ENCODE results near the gene AIG1.

The AIG1 gene

DNA sequence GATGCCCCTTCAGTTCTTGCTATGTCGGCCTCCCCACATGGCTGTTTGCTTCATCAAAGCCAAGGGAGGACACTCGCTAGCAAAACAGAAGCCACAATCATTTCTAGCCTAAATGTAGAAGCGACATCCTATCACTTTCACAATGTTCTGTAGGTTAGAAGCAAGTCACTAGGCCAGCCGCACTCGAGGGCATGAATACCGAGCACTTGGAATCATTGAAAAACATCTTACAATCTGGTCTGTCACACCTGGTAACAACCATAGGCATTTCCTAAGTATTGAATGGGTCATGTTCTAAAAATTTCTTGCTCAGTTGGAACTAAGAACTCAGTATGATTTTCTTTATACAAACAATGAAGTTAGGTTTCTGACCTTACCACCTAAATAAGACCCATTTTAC is 192.3 kb downstream of the AIG1 start:
- Histone ChIP-seq H3K4me1 (ENCODE audit: insufficient read depth, low read length, severe bottlenecking) (no peaks in the 10 kb centered on the region), H3K9ac (ENCODE audit: low read length) (no peak overlapping the region), H3K27ac (ENCODE audit: low read depth, low read length, poor library complexity, severe bottlenecking) (no peak overlapping the region), H3K36me3 (ENCODE audit: insufficient read depth, low read length) (no peaks in the 10 kb centered on the region), H3K27me3 (ENCODE audit: insufficient read depth, low read length) (no peaks in the 10 kb centered on the region), H3K4me3 (ENCODE audit: low read depth, low read length, poor library complexity, severe bottlenecking) (no peak overlapping the region), H3F3A (ENCODE audit: insufficient read depth, low read length) (no peaks in the 10 kb centered on the region), H4K20me1 (ENCODE audit: insufficient read depth, low read length) (no peaks in the 10 kb centered on the region), H3K79me2 (ENCODE audit: insufficient read depth, low read length) (no peaks in the 10 kb centered on the region), H3K9me2 (ENCODE audit: low read depth, low read length) (no peaks in the 10 kb centered on the region), H3K4me2 (ENCODE audit: low read length) (no peak overlapping the region), H3K9me3 (ENCODE audit: low read length) (no peaks in the 10 kb centered on the region), H2AFZ (ENCODE audit: low read length) (no peak overlapping the region)
- TF ChIP-seq EZH2 (IDR thresholded peaks at IDR 0.05; ENCODE audit: borderline replicate concordance, low read length) (no peak), CTCF (IDR thresholded peaks at IDR 0.05; ENCODE audit: low read length) (no peak)

GRCh38 chr6:143253586-143253985 is 192.9 kb downstream of the AIG1 start:
- Histone ChIP-seq H3K9me3 (ENCODE audit: low read length) (no peaks in the 10 kb centered on the region), H3K36me3 (ENCODE audit: insufficient read depth, low read length) (no peaks in the 10 kb centered on the region), H3K9me2 (ENCODE audit: low read depth, low read length) (no peaks in the 10 kb centered on the region), H3K27me3 (ENCODE audit: insufficient read depth, low read length) (no peaks in the 10 kb centered on the region), H3K9ac (ENCODE audit: low read length) (no peak overlapping the region), H3F3A (ENCODE audit: insufficient read depth, low read length) (no peaks in the 10 kb centered on the region), H2AFZ (ENCODE audit: low read length) (no peak overlapping the region), H4K20me1 (ENCODE audit: insufficient read depth, low read length) (no peaks in the 10 kb centered on the region), H3K4me2 (ENCODE audit: low read length) (no peak overlapping the region), H3K4me3 (ENCODE audit: low read depth, low read length, poor library complexity, severe bottlenecking) (no peak overlapping the region), H3K79me2 (ENCODE audit: insufficient read depth, low read length) (no peaks in the 10 kb centered on the region), H3K27ac (ENCODE audit: low read depth, low read length, poor library complexity, severe bottlenecking) (no peak overlapping the region), H3K4me1 (ENCODE audit: insufficient read depth, low read length, severe bottlenecking) (no peaks in the 10 kb centered on the region)
- TF ChIP-seq CTCF (IDR thresholded peaks at IDR 0.05; ENCODE audit: low read length) (no peak), EZH2 (IDR thresholded peaks at IDR 0.05; ENCODE audit: borderline replicate concordance, low read length) (no peak)

DNA sequence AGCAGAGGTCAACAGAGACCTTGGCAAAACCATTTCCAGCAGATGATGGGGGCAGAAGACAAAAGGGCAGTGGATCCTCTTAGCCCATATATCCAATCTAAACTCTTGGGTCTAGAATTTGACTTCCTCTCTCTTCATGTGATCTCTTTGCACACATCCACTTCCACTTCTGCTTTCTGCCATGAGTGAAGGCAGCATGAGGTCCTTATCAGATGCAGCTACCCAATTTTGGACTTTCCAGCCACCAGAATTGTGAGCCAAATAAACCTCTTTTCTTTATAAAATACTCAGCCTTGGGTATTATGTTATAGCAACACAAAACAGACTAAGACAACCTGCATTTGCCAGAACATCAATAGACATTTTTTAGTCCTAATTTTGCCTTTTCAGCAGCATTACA is 198.3 kb downstream of the AIG1 start:
- Histone ChIP-seq H3K9me2 (ENCODE audit: low read depth, low read length) (no peaks in the 10 kb centered on the region), H4K20me1 (ENCODE audit: insufficient read depth, low read length) (no peaks in the 10 kb centered on the region), H3K4me3 (ENCODE audit: low read depth, low read length, poor library complexity, severe bottlenecking) (no peak overlapping the region), H3K4me1 (ENCODE audit: insufficient read depth, low read length, severe bottlenecking) (no peaks in the 10 kb centered on the region), H3K79me2 (ENCODE audit: insufficient read depth, low read length) (no peaks in the 10 kb centered on the region), H2AFZ (ENCODE audit: low read length) (no peak overlapping the region), H3K4me2 (ENCODE audit: low read length) (no peak overlapping the region), H3K36me3 (ENCODE audit: insufficient read depth, low read length) (no peaks in the 10 kb centered on the region), H3K9ac (ENCODE audit: low read length) (no peak overlapping the region), H3K27ac (ENCODE audit: low read depth, low read length, poor library complexity, severe bottlenecking) (no peak overlapping the region), H3K27me3 (ENCODE audit: insufficient read depth, low read length) (no peaks in the 10 kb centered on the region), H3K9me3 (ENCODE audit: low read length) (0 out of 2 replicates have a peak, but pooled peaks cover 2% of the 10 kb centered on the region), H3F3A (ENCODE audit: insufficient read depth, low read length) (no peaks in the 10 kb centered on the region)
- TF ChIP-seq CTCF (IDR thresholded peaks at IDR 0.05; ENCODE audit: low read length) (no peak), EZH2 (IDR thresholded peaks at IDR 0.05; ENCODE audit: borderline replicate concordance, low read length) (no peak)

All from OCI-LY1 (cell line).